GM21381 (cell line): ENCODE results near the gene PDE4DIP.
"Not testable (repeated sequence)": the region's sequence is repeated elsewhere in the genome, so short reads cannot be mapped to it uniquely, and the experiment has no call there.

ENCODE experiments used
- ATAC-seq: cut with Tn5 transposase; IDR thresholded peaks from one replicate; pipeline ENCODE4 v1.9.1; 2021; ENCODE audit warnings: mild to moderate bottlenecking, moderate library complexity; ENCODE audit not compliant: unreplicated experiment

The PDE4DIP gene

DNA sequence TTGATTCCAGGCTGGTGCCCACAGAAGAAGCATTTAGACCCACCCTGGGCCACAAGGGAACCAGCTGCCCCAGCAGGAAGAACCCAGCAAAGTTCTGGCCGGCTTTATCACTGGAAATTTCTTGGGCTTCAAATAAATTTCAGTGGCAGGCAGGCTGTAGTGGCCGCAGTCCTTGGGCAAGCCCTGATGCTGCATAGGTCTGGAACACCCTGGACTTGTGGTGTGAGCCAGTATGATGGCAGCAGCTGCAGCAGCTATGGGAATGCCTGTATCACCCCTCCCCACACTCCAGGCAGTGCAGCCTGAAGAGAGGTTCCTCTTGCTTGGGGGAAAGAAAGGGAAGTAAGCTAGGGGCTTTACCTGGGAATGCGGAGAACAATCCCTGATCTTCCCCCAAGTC lies 189.7 kb downstream of the PDE4DIP start:
- not testable (repeated sequence) for ATAC-seq

DNA sequence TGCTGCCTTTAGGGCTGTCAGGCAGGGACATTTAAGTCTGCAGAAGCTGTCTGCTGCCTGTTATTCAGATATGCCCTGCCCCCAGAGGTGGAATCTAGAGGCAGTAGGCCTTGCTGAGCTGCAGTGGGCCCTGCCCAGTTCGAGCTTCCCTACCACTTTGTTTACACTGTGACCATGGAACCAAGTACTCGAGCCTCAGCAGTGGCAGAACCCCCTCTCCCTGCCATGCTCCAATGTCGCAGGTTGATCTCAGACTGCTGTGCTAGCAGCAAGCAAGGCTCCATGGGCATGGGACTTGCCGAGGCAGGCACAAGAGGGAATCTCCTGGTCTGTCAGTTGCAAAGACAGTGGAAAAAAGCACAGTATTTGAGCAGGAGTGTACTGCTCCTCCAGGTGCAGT lies 198.8 kb downstream of the PDE4DIP start:
- not testable (repeated sequence) for ATAC-seq

GRCh38 chr1:149064611-149065010 lies 220.4 kb downstream of the PDE4DIP start:
- ATAC-seq: not testable (repeated sequence)

- ATAC-seq: not testable (repeated sequence)
These were observed 231.4 kb downstream of the PDE4DIP start for GRCh38 chr1:149075505-149076127.
